ENCODE measurements around the gene C1QTNF5. TPM values are rescaled to one million over a fixed set of nuclear protein-coding genes. Genes with fewer than 3 reads are reported as not detected.

The C1QTNF5 gene
- total RNA-seq, 1 donor from 2014 or later = 0.90 TPM

- Histone ChIP-seq H3K79me2 (ENCODE audit: low read depth) (no peaks in the 10 kb centered on the region), H3K27me3 (peaks cover 22% of the 10 kb centered on the region), H3K36me3 (no peaks in the 10 kb centered on the region), H3K9ac (no peak within 1 kb of the TSS), H3K27ac (no peak within 1 kb of the TSS), H3K4me3 (peak within 1 kb of the TSS; percentile 57), H3F3A (ENCODE audit: low read depth) (peaks cover 48% of the 10 kb centered on the region), H3K9me3 (ENCODE audit: low read depth) (no peaks in the 10 kb centered on the region), H4K20me1 (ENCODE audit: low read depth) (peaks cover 6% of the 10 kb centered on the region), H3K4me1 (peaks cover 46% of the 10 kb centered on the region), H3K4me2 (peak within 1 kb of the TSS; percentile 91), H2AFZ (replicated peaks) (peak within 1 kb of the TSS; percentile 80)
- TF ChIP-seq, protein P1, sequence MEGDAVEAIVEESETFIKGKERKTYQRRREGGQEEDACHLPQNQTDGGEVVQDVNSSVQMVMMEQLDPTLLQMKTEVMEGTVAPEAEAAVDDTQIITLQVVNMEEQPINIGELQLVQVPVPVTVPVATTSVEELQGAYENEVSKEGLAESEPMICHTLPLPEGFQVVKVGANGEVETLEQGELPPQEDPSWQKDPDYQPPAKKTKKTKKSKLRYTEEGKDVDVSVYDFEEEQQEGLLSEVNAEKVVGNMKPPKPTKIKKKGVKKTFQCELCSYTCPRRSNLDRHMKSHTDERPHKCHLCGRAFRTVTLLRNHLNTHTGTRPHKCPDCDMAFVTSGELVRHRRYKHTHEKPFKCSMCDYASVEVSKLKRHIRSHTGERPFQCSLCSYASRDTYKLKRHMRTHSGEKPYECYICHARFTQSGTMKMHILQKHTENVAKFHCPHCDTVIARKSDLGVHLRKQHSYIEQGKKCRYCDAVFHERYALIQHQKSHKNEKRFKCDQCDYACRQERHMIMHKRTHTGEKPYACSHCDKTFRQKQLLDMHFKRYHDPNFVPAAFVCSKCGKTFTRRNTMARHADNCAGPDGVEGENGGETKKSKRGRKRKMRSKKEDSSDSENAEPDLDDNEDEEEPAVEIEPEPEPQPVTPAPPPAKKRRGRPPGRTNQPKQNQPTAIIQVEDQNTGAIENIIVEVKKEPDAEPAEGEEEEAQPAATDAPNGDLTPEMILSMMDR (IDR thresholded peaks at IDR 0.05) = peak; percentile 85
- TF ChIP-seq EZH2phosphoT487 (IDR thresholded peaks at IDR 0.05) = no peak
- no peak for TF ChIP-seq EZH2 (IDR thresholded peaks at IDR 0.05)
- H3K27me3 Mint-ChIP-seq (ENCODE audit: insufficient read depth, low read depth) = peaks cover 6% of the 10 kb centered on the region
- peaks cover 28% of the 10 kb centered on the region for H3K4me1 Mint-ChIP-seq
- peak; percentile 96 for DNase-seq (ENCODE audit: low spot score)
- H3K9me3 Mint-ChIP-seq = no peaks in the 10 kb centered on the region
- no peak within 1 kb of the TSS for H3K4me3 Mint-ChIP-seq
- no peaks in the 10 kb centered on the region for H3K36me3 Mint-ChIP-seq
- no peak within 1 kb of the TSS for H3K27ac Mint-ChIP-seq
These were observed 40.7 kb upstream of the C1QTNF5 start, which contains the start of gene USP2 for GRCh38 chr11:119381181-119381988. Gene USP2 (minus strand): TSS chr11:119381690. CDS start chr11:119373480, 8,210 bp downstream.

DNA sequence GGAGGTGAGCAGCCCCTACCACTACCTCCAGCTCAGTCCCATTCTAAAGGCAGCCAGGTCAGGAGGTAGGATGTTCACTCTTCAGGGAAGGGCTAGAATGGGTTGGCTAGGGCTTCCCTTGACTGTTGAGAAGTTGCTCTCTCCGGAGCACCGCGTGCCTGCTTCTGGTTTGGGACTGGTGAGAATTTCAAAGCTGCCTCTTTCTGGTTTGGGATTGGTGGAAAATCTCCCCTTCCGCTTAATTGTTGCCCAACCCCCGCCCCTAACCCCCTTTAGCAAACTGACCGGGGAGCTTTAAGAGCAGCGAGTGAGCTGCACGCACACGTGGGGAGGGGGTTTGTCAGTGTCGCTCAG is 40.1 kb upstream of the C1QTNF5 start:
- no peak overlapping the region for H3K27ac ChIP-seq

GRCh38 chr11:119380160-119380826 is 39.6 kb upstream of the C1QTNF5 start:
- no peak overlapping the region for H3K9ac ChIP-seq
- peaks cover 57% of the 10 kb centered on the region for H3K4me1 ChIP-seq
- Mint-ChIP-seq H3K4me3 (no peak overlapping the region), H3K27me3 (ENCODE audit: insufficient read depth, low read depth) (peaks cover 6% of the 10 kb centered on the region), H3K9me3 (no peaks in the 10 kb centered on the region), H3K4me1 (peaks cover 37% of the 10 kb centered on the region), H3K27ac (no peak overlapping the region), H3K36me3 (no peaks in the 10 kb centered on the region)
- TF ChIP-seq, protein P1 (IDR thresholded peaks at IDR 0.05) = no peak
- TF ChIP-seq EZH2phosphoT487 (IDR thresholded peaks at IDR 0.05) = no peak
- no peak for TF ChIP-seq EZH2 (IDR thresholded peaks at IDR 0.05)
- peak overlapping the region; percentile 91 for H3K4me2 ChIP-seq
- no peaks in the 10 kb centered on the region for H3K9me3 ChIP-seq (ENCODE audit: low read depth)
- H2AFZ ChIP-seq (replicated peaks) = no peak overlapping the region
- no peaks in the 10 kb centered on the region for H3K79me2 ChIP-seq (ENCODE audit: low read depth)
- no peak for DNase-seq (ENCODE audit: low spot score)
- peaks cover 58% of the 10 kb centered on the region for H3F3A ChIP-seq (ENCODE audit: low read depth)
- no peak overlapping the region for H3K27ac ChIP-seq
- peak overlapping the region; percentile 57 for H3K4me3 ChIP-seq
- H3K27me3 ChIP-seq = peaks cover 22% of the 10 kb centered on the region
- H4K20me1 ChIP-seq (ENCODE audit: low read depth) = peaks cover 6% of the 10 kb centered on the region
- no peaks in the 10 kb centered on the region for H3K36me3 ChIP-seq

More for the DNA sequence above, 40.1 kb upstream of the C1QTNF5 start:
- TF ChIP-seq EZH2phosphoT487 (IDR thresholded peaks at IDR 0.05) (no peak), EZH2 (IDR thresholded peaks at IDR 0.05) (no peak)
- TF ChIP-seq, protein P1 (IDR thresholded peaks at IDR 0.05) = no peak
- Histone ChIP-seq H3K79me2 (ENCODE audit: low read depth) (no peaks in the 10 kb centered on the region), H3K4me1 (peaks cover 52% of the 10 kb centered on the region), H3K9ac (no peak overlapping the region), H3K9me3 (ENCODE audit: low read depth) (no peaks in the 10 kb centered on the region), H4K20me1 (ENCODE audit: low read depth) (peaks cover 6% of the 10 kb centered on the region), H3K27me3 (peaks cover 22% of the 10 kb centered on the region), H3F3A (ENCODE audit: low read depth) (peaks cover 54% of the 10 kb centered on the region), H3K36me3 (no peaks in the 10 kb centered on the region), H3K4me2 (peak overlapping the region; percentile 91), H3K4me3 (peak overlapping the region; percentile 57), H2AFZ (replicated peaks) (peak overlapping the region; percentile 80)
- Mint-ChIP-seq H3K36me3 (no peaks in the 10 kb centered on the region), H3K9me3 (no peaks in the 10 kb centered on the region), H3K27ac (no peak overlapping the region), H3K4me3 (no peak overlapping the region), H3K4me1 (peaks cover 32% of the 10 kb centered on the region), H3K27me3 (ENCODE audit: insufficient read depth, low read depth) (peaks cover 6% of the 10 kb centered on the region)
- peak; percentile 62 for DNase-seq (ENCODE audit: low spot score)
